Lung (tissue), 12 donors: ENCODE results near the gene PAK2. TPM values are rescaled to one million over a fixed set of nuclear protein-coding genes. Genes with fewer than 3 reads are reported as not detected.
"Not testable (repeated sequence)": the region's sequence is repeated elsewhere in the genome, so short reads cannot be mapped to it uniquely, and the experiment has no call there.

Experiments used
- ATAC-seq: fragments of 200-7000 bp; cut with Tn5 transposase; one replicate; pipeline ENCODE4 v1.9.1; 2020; ENCODE audit warnings: moderate number of reproducible peaks; ENCODE audit not compliant: insufficient read depth, low FRiP score
- DNase-seq, 3 donors: peaks; one replicate each; pipeline ENCODE4 v3.0.0-alpha.2; 2013 to 2017
- H3K27ac ChIP-seq, 2 donors: one replicate each; pipeline ENCODE4 v1.5.1; 2013; ENCODE audit warnings: mild to moderate bottlenecking in 2 of 2, moderate library complexity in 2 of 2, control low read depth in 1 of 2, inconsistent platforms in 1 of 2, low read depth in 1 of 2, low read length in 1 of 2
- H3K27me3 ChIP-seq, 3 donors: one replicate each; pipeline ENCODE4 v1.5.1; 2013; ENCODE audit warnings: low read length in 2 of 3; ENCODE audit not compliant: control insufficient read depth in 3 of 3, insufficient read depth in 3 of 3
- H3K36me3 ChIP-seq, 4 donors: one replicate each; pipeline ENCODE4 v1.5.1; 2013; ENCODE audit warnings: low read length in 4 of 4, mild to moderate bottlenecking in 1 of 4, moderate library complexity in 1 of 4; ENCODE audit not compliant: control insufficient read depth in 4 of 4, insufficient read depth in 4 of 4
- H3K4me1 ChIP-seq, 5 donors: one replicate each; pipeline ENCODE4 v1.5.1; 2013; ENCODE audit warnings: low read length in 5 of 5, mild to moderate bottlenecking in 2 of 5, moderate library complexity in 1 of 5; ENCODE audit not compliant: control insufficient read depth in 5 of 5, insufficient read depth in 5 of 5
- H3K4me3 ChIP-seq: one replicate; pipeline ENCODE4 v1.5.1; 2013; ENCODE audit warnings: mild to moderate bottlenecking, control low read depth, moderate library complexity
- H3K9ac ChIP-seq, 2 donors: one replicate each; pipeline ENCODE4 v1.5.1; 2013; ENCODE audit warnings: low read length in 2 of 2, control low read depth in 1 of 2; ENCODE audit not compliant: insufficient read depth in 1 of 2
- H3K9me3 ChIP-seq, 4 donors: one replicate each; pipeline ENCODE4 v1.5.1; 2013; ENCODE audit warnings: low read length in 3 of 4, mild to moderate bottlenecking in 1 of 4, moderate library complexity in 1 of 4; ENCODE audit not compliant: control insufficient read depth in 4 of 4, insufficient read depth in 3 of 4
- WGBS, 2 donors: extraction: QIAGEN DNeasy Blood & Tissue Kit; methylation state at CpG; one replicate each; pipeline ENCODE4 v1.1.7; 2013; 5-methylcytosine and 5-hydroxymethylcytosine counted together
- polyA plus RNA-seq, 2 donors: library from polyadenylated mRNA; stranded (reverse); fragments of 200-250 nt; gene quantifications; one replicate each; pipeline ENCODE4 v1.2.1, GENCODE V29; 2013
- total RNA-seq, 2 donors: library from RNA; depleted of rRNA in 1 of 2; stranded (reverse); fragments of >200 nt in 1 of 2; gene quantifications; one replicate each; pipeline ENCODE4 v1.2.1, GENCODE V29; 2014 to 2021
- TF ChIP-seq, protein P1 (sequence below): IDR thresholded peaks from 2 replicates; pipeline ENCODE4 v1.5.1; 2012; ENCODE audit warnings: mild to moderate bottlenecking; ENCODE audit errors: control extremely low read depth, extremely low read depth
- donor health status: control.
- donor health status: control.
- donor health status: Bipolar disorder and iron deficiency.
- donor health status: healthy.
- donor health status: DM: yes; HTN: yes; CAD: no.

Gene PAK2
- total and polyA plus RNA-seq, 4 donors: 23.7 to 81.4 (median 55.1) TPM

DNA sequence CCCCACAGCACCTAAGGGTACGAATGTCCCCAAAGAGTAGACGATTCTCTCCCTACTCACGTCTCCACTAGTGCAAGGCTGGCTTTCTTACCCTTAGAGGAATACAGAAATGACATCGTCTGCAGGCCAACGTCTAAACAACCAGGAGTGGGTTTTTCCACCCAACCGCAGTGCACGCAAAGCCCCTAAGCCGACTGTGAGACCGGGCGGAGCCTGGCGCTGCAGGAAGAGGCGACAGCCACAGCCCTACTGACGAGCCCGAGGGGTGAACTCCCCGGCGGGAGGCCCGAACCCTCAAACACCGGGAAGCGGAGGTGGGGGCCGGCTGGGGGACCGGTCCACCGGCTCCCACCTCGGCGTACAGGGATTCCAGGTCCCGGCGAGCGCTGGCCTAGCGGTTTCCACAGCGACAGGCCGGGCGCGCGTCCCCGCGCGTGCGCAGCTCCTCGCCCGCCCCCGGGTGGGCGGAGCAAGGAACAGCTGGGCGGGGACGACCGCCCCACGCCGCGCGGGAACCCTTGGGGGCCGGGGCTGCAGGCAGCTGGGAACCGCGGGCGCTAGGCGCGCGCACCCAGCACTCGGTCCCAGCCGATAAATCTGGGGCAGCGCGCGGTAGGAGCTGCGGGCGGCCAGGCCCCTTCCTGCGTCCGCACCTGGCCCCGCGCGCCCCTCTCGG lies 27.7 kb upstream of the PAK2 start, which contains the start of the genes CEP19 and PIGX:
Gene CEP19 (minus strand): TSS at position 413 of the 676 bp plus-strand sequence. CDS start 3,593 bp downstream, outside the sequence.
Gene PIGX (plus strand): TSS at position 540 of the 676 bp plus-strand sequence.
- peak within 1 kb of the TSS; percentile 77 to 94 for H3K9ac ChIP-seq
- 0 to 1% methylated on average over 42 to 68 of the region's 68 CpGs for WGBS, 2 donors
- H3K4me3 ChIP-seq: peak within 1 kb of the TSS; percentile 87
- DNase-seq: peak; percentile 90 to 94 (median 91)
- TF ChIP-seq, protein P1, sequence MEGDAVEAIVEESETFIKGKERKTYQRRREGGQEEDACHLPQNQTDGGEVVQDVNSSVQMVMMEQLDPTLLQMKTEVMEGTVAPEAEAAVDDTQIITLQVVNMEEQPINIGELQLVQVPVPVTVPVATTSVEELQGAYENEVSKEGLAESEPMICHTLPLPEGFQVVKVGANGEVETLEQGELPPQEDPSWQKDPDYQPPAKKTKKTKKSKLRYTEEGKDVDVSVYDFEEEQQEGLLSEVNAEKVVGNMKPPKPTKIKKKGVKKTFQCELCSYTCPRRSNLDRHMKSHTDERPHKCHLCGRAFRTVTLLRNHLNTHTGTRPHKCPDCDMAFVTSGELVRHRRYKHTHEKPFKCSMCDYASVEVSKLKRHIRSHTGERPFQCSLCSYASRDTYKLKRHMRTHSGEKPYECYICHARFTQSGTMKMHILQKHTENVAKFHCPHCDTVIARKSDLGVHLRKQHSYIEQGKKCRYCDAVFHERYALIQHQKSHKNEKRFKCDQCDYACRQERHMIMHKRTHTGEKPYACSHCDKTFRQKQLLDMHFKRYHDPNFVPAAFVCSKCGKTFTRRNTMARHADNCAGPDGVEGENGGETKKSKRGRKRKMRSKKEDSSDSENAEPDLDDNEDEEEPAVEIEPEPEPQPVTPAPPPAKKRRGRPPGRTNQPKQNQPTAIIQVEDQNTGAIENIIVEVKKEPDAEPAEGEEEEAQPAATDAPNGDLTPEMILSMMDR: no peak
- ATAC-seq: peak; percentile 97
- H3K4me1 ChIP-seq: peaks cover 0 to 16% (median 3%) of the 10 kb centered on the region in 5 donors
- H3K27ac ChIP-seq: peak within 1 kb of the TSS; percentile 92 to 96
- no peaks in the 10 kb centered on the region for H3K27me3 ChIP-seq
- H3K36me3 ChIP-seq: no peaks in the 10 kb centered on the region
- no peaks in the 10 kb centered on the region for H3K9me3 ChIP-seq

DNA sequence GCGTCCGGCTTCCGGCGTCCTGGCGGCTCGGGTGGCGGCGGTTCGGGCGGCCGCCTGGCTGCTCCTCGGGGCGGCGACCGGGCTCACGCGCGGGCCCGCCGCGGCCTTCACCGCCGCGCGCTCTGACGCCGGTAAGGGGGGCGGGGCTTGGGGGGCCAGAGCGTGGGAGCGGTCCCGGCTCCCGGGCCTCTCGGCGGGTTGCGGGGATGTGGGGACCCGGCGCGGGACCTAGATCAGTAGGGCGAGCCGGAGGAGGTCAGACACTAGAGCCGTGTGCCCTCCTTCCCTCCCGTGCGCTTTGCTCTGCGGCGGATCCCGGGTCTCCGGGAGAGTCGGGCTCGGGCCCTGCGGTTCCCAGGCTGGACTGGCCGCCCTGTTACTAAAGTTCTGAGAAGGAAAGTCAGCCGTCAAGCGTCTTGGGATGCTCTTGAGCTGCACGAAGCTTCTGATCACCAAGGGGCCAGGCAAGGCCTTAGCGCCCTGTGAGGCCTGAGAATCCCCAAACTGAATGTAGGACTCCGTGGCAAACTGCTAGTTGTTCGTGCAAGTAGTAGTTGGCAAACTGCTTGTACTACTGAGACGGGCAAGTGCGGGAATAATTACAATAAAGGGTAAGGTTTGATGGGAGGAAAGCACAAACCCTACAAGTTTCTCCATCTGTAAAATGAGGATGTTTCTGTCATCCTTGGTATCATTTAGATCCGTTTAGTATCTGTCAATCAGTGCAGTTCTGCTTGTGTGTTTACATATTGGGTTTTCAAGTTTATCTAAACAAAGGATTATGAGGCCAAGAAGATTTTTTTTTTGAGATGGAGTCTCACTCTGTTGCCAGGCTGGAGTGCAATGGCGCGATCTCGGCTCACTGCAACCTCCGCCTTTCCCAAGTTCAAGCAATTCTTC lies 26.9 kb upstream of the PAK2 start:
- H3K36me3 ChIP-seq: peaks cover 0 to 3% (median 0%) of the 10 kb centered on the region in 4 donors

DNA sequence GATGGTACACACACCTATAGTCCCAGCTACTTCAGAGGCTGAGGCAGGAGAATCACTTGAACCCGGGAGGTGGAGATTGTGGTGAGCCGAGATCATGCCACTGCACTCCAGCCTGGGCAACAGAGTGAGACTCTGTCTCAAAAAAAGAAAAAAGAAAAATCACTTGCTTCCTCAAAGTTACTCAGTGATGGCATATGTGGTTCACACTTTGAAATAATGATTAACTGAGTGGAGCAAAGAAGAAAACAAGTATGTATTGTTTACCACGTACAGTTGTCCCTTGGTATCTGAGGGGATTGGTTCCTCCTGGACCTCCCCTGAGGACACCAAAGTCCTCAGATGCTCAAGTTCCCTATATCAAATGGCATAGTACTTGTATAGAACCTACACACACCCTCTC lies 22.5 kb upstream of the PAK2 start:
- H3K4me1 ChIP-seq, H3K9me3 ChIP-seq, H3K27me3 ChIP-seq, H3K4me3 ChIP-seq, H3K9ac ChIP-seq, H3K27ac ChIP-seq, ATAC-seq, DNase-seq: not testable (repeated sequence)
- peaks cover 0 to 15% (median 1%) of the 10 kb centered on the region in 4 donors for H3K36me3 ChIP-seq
- WGBS, 2 donors: 96 to 97% methylated on average over 3 of the region's 3 CpGs

More for the DNA sequence above, 26.9 kb upstream of the PAK2 start:
- H3K4me1 ChIP-seq: peaks cover 0 to 16% (median 3%) of the 10 kb centered on the region in 5 donors
- TF ChIP-seq, protein P1: no peak
- peak overlapping the region; percentile 92 to 96 for H3K27ac ChIP-seq
- peak overlapping the region; percentile 77 to 94 for H3K9ac ChIP-seq
- 5 to 8% methylated on average over 45 to 64 of the region's 64 CpGs for WGBS, 2 donors
- no peaks in the 10 kb centered on the region for H3K27me3 ChIP-seq
- peak overlapping the region; percentile 76 for H3K4me3 ChIP-seq
- H3K9me3 ChIP-seq: no peaks in the 10 kb centered on the region
- peak; percentile 80 for ATAC-seq
- DNase-seq: peak in 2 of 3 donors; percentile 62 to 76

DNA sequence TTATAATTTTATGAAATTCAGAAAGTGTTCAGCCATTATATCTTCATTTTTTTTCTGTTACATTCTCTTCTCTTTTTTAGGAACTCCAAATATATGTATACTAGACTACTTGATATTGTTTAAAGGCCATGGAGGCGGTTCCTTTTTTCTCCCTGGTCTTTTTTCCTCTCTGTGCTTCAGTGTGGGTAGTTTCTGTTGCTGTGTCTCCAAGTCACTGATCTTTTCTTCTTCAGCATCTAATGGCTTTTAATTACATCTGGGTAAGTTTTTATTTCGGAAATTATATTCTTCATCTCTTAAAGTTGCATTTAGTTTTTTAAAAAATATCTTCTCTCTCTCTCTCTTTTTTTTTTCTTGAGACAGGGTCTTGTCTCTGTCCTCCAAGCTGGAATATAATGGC lies 18.6 kb upstream of the PAK2 start:
- TF ChIP-seq, protein P1: no peak
- no peaks in the 10 kb centered on the region for H3K27me3 ChIP-seq
- H3K4me3 ChIP-seq: no peak overlapping the region
- peaks cover 3 to 19% (median 5%) of the 10 kb centered on the region in 4 donors for H3K36me3 ChIP-seq
- H3K27ac ChIP-seq: no peak overlapping the region
- 48 to 99% methylated on average over 2 of the region's 2 CpGs for WGBS, 2 donors
- H3K4me1 ChIP-seq: no peaks in the 10 kb centered on the region
- DNase-seq: no peak
- H3K9me3 ChIP-seq: peaks cover 0 to 2% (median 0%) of the 10 kb centered on the region in 4 donors
- ATAC-seq: no peak
- no peak overlapping the region for H3K9ac ChIP-seq
